T1000 (cell line): ENCODE measurements around the gene ADCY2.

ENCODE experiments used
- DNase-seq: peaks from one replicate; lab custom pipeline; 2025; ENCODE audit warnings: mixed read lengths; lab: John Stamatoyannopoulos, UW

ADCY2 gene

DNA sequence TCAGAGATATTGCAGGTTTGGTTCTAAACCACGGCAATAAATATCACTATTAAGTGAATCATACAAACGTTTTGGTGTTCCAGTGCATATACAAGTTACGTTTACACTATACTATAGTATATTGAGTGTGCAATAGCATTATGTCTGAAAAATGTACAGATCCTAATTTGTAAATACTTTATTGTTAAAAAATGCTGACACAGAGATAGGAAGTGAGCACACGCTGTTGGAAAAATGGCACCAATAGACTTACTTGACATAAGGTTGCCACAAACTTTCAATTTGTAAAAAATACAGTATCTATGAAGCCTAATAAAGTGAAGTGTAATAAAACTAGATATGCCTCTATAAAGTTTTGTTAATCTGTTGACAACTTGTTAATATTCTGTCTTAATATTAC is 439.0 kb downstream of the ADCY2 start:
- no peak for DNase-seq

- no peak for DNase-seq
These were observed 441.5 kb downstream of the ADCY2 start for GRCh38 chr5:7837403-7837802.

DNA sequence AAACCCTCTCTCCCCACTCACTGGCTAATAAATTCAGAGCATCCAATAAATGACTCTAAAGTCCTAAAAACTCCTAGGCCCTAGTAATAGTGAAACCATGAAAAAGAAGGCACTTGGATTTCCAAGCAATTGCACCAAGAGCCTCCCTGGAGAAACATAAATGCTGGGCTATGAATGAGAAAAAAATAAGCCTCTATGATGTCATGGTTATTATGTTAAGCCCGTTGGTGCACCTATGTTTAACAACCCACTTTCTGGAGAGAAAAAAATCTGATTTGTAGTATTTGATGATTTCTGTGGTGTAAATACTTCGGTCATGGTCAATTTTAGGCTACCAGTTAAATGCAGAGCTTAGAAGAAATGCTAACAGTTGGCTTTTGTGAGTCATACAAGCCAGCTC is 446.6 kb downstream of the ADCY2 start:
- DNase-seq = no peak

DNA sequence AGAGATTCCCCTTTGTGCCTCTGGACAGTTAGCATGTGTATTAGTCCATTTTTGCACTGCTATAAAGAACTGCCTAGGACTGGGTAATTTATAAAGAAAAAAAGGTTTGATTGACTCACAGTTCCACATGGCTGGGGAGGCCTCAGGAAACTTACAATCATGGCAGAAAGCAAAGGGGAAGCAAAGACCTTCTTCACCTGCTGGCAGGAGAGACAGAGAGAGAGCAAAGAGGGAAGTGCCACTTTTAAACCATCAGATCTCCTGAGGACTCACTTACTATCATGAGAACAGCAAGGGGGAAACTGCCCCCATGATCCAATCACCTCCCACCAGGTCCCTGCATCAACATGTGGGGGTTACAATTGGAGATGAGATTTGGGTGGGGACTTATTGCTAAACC is 449.0 kb downstream of the ADCY2 start:
- DNase-seq = no peak

- DNase-seq = no peak
These were observed 449.6 kb downstream of the ADCY2 start for GRCh38 chr5:7845557-7845956.

- no peak for DNase-seq
These were observed 450.4 kb downstream of the ADCY2 start for GRCh38 chr5:7846327-7846726.

DNA sequence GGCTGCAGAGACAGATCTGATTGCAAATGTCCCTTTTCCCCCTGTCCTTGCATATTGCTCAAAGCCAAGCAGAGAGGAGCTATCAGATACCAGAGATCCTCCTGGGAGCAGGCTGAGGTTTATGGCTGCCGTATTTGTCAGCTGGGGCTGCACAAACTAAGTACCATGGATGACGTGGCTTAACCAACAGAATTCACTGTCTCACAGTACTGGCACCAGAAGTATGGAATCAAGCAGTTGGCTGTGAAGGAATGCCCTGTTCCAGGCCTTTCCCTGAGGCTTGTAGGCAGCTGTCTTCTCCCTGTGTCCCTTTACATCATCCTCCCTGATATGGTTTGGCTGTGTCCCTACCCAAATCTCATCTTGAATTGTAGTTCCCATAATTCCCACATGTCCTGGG is 452.4 kb downstream of the ADCY2 start:
- no peak for DNase-seq

- no peak for DNase-seq
These were observed 453.9 kb downstream of the ADCY2 start for GRCh38 chr5:7849681-7850394.

GRCh38 chr5:7850395-7851239 is 454.7 kb downstream of the ADCY2 start, which contains the start of gene CFAP90:
CFAP90 (minus strand) TSS chr5:7851133; CDS start chr5:7851021, 112 bp downstream.
- DNase-seq = no peak

- no peak for DNase-seq
These were observed 455.3 kb downstream of the ADCY2 start for GRCh38 chr5:7851240-7851592.

GRCh38 chr5:7851617-7852289 is 455.8 kb downstream of the ADCY2 start:
- DNase-seq = no peak

DNA sequence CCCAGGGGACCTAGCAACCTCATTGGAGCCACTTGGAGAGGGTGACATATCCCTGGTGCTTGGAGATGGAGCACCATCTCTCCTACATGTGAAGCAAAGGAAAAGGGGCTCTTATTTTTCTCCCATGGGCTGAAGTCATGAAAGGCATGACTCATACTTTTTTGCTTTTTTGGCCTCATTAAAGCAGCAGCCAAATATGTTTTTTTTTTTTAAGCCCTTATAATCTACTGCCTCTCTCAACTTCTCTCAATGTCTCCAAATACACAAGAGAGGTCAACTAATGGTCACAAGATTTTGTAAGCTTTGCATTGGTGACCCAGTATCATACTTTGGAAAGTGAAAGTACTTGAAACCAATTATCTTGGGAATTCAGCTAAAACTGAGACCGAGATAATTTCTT is 456.6 kb downstream of the ADCY2 start:
- no peak for DNase-seq

DNA sequence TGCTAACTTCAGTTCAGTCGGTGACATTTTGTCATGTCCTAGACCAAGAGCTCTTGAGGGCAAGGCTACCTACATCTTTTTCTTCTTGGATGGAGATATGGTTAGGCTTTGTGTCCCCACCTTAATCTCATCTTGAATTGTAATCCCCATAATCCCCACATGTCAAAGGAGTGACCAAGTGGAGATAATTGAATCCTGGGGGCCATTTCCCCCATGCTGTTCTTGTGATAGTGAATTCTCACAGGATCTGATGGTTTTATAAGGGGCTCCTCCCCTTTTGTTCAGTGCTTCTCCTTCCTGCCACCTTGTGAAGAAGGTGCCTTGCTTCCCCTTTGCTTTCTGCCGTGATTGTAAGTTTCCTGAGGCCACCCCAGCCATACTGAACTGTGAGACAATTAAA is 457.1 kb downstream of the ADCY2 start:
- DNase-seq = no peak

GRCh38 chr5:7855611-7856010 is 459.7 kb downstream of the ADCY2 start:
- no peak for DNase-seq

GRCh38 chr5:7856855-7857254 is 460.9 kb downstream of the ADCY2 start:
- DNase-seq = no peak

DNA sequence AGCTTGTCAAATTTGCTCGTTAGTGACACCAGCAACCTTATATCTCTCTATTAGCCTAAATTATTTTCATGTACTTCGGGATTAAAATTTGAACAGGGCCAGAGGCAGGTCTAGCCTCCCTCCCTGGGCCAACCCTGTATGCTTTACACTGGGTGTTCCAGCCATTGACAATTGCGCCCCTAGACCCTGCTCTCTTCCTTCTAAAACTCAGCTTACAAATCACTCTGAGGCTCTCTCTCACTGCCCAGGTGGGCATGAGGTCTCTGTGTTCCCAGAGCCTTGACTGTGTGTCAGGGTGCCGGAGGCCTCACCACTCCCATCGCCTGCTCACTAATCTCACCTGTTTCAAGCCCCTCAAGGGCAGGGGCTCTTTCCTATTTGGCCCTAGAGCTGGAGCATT is 461.4 kb downstream of the ADCY2 start:
- DNase-seq = no peak

- DNase-seq = no peak
These were observed 462.1 kb downstream of the ADCY2 start for GRCh38 chr5:7857926-7858632.

- no peak for DNase-seq
These were observed 470.3 kb downstream of the ADCY2 start for GRCh38 chr5:7866196-7866595.

- DNase-seq = no peak
These were observed 471.3 kb downstream of the ADCY2 start for GRCh38 chr5:7867260-7867659.

DNA sequence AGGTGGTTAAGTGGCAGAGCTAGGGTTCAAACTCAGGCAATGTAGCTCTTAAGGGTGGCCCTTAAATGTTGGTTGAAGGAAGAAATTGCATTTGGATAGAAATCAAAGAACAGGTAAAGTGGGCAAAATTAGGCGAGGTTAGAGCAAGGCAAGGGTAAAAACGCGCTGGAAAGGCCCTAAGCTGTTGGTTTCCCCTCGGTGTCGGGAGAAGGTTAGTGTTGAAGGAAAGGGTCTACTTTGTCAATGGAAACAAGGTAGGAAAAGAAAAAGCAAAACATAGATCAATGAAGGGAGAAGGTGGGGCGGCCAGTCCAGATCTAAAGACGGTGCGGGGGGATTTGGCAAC is 472.5 kb downstream of the ADCY2 start:
- no peak for DNase-seq

- peak; percentile 64 for DNase-seq
These were observed 473.0 kb downstream of the ADCY2 start, which contains the start of the genes FASTKD3 and MTRR for GRCh38 chr5:7868773-7869473. FASTKD3 (minus strand) TSS chr5:7869031; CDS start chr5:7868083, 948 bp downstream. MTRR (plus strand) TSS chr5:7869148; CDS start chr5:7870795, 1,647 bp downstream.
